ENCODE measurements around the gene ALDH5A1. TPM values are rescaled to one million over a fixed set of nuclear protein-coding genes. Genes with fewer than 3 reads are reported as not detected.

The ALDH5A1 gene
- total and polyA plus RNA-seq, 2 donors (not counting 1 experiment from before 2014, with no cell fraction given) = 5.7 to 26.3 TPM

DNA sequence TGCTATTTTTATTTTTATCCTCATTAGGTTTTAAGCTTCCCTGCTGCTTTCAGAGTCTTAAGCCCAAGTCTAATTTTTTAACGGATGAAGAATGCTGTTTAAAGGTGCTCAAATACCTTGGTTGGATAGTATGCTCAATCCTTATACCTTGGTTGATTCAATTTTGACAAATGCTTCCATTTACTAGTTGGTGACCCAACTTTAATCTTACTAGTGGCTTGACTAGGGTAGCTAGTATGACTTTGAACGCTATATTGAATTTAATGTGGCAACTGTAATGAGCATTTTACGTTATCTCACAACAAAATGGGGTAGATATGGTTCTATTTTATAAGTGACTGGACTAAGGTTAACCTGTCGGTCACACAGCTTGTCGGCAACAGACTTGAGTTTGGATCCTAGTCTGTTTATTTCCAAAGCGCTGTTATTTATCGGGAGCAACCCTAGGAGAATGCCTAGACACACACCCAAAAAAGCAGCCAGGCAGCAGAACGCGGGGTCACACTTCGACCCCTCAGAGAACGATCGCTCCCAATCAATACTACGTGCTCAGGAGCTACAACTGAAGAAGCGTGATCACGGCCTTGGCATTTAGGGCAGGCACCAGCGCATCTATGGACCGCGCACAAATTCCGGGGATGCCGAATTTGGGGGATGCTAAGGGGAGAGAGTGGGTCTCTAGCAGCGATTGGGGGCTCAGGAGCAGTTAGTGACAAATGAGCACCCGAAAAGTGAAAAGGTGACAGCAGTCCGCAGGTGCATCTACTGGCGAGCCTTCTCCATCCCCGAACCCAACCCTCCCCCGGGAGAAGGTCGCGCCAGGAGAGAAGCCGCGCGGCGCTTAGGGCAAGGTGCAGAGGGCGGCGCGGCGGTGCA, 586 bp upstream of the ALDH5A1 start:
- Histone ChIP-seq H3K79me2 (ENCODE audit: control insufficient read depth, insufficient read depth, low read length) (peaks cover 4% of the 10 kb centered on the region), H4K20me1 (ENCODE audit: control insufficient read depth, insufficient read depth, low read length, poor library complexity, severe bottlenecking) (no peaks in the 10 kb centered on the region), H3K4me2 (replicated peaks; ENCODE audit: low read depth, low read length, poor library complexity, severe bottlenecking) (peak overlapping the region; percentile 93), H3K36me3 (replicated peaks in 1 of 2; ENCODE audit: control extremely low read depth in 1 of 2, control insufficient read depth in 1 of 2, extremely low read depth in 1 of 2, insufficient read depth in 2 of 2, low read length in 1 of 2) (peaks cover 0 to 5% of the 10 kb centered on the region in 2 experiments), H2AFZ (ENCODE audit: insufficient read depth, low read depth, low read length, poor library complexity, severe bottlenecking) (peak overlapping the region; percentile 93), H3K4me3 (ENCODE audit: control extremely low read depth in 1 of 5, extremely low read depth in 1 of 5, insufficient read depth in 1 of 5, low read depth in 2 of 5, low read length in 4 of 5) (peak overlapping the region; percentile 22 to 82 (median 57)), H3K27ac (ENCODE audit: low read length in 2 of 2) (peak overlapping the region in 1 of 2 donors; percentile 69), H3K4me1 (ENCODE audit: control insufficient read depth in 2 of 2, insufficient read depth in 2 of 2, low read length in 2 of 2) (peaks cover 17 to 18% of the 10 kb centered on the region in 2 donors), H3K27me3 (replicated peaks in 1 of 4; ENCODE audit: control extremely low read depth in 1 of 4, control insufficient read depth in 3 of 4, insufficient read depth in 4 of 4, low read length in 3 of 4) (no peaks in the 10 kb centered on the region), H3K9ac (ENCODE audit: low read length) (peak overlapping the region; percentile 74), H3K9me3 (ENCODE audit: control extremely low read depth in 1 of 3, control insufficient read depth in 2 of 3, insufficient read depth in 1 of 3, low read length in 2 of 3) (peaks cover 0 to 5% (median 0%) of the 10 kb centered on the region in 3 donors)
- WGBS (ENCODE audit: insufficient coverage) = 13% methylated on average over 35 of the region's 36 CpGs
- ChIA-PET CTCF (interaction anchor here (0.6 to 5.7 kb wide), 22 partner anchors 14 to 533 kb away, joined by 3 to 82 read pairs (median 6); partner anchors contain the start of genes ACOT13, KIAA0319 and TDP2), POLR2A (interaction anchor here (0.5 to 2.4 kb wide), 5 partner anchors 24 to 172 kb away, joined by 3 to 34 read pairs (median 4); no protein-coding TSS in a partner anchor)
- ATAC-seq (ENCODE audit: low read depth) (no peak), DNase-seq (no peak)
- H3K9me3 Mint-ChIP-seq (ENCODE audit: insufficient read depth) = no peaks in the 10 kb centered on the region
- intact Hi-C loops (cut with micrococcal nuclease) = loop anchor here (2.0 to 5.0 kb wide), 2 partner anchors 87 to 153 kb away; partner anchors contain the start of gene KIAA0319
- H3K27ac Mint-ChIP-seq = peak overlapping the region; percentile 94
- H3K4me1 Mint-ChIP-seq = peaks cover 30% of the 10 kb centered on the region
- H3K4me3 Mint-ChIP-seq = peak overlapping the region; percentile 90
- H3K27me3 Mint-ChIP-seq = no peaks in the 10 kb centered on the region
- TF ChIP-seq, protein P1, sequence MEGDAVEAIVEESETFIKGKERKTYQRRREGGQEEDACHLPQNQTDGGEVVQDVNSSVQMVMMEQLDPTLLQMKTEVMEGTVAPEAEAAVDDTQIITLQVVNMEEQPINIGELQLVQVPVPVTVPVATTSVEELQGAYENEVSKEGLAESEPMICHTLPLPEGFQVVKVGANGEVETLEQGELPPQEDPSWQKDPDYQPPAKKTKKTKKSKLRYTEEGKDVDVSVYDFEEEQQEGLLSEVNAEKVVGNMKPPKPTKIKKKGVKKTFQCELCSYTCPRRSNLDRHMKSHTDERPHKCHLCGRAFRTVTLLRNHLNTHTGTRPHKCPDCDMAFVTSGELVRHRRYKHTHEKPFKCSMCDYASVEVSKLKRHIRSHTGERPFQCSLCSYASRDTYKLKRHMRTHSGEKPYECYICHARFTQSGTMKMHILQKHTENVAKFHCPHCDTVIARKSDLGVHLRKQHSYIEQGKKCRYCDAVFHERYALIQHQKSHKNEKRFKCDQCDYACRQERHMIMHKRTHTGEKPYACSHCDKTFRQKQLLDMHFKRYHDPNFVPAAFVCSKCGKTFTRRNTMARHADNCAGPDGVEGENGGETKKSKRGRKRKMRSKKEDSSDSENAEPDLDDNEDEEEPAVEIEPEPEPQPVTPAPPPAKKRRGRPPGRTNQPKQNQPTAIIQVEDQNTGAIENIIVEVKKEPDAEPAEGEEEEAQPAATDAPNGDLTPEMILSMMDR (IDR thresholded peaks at IDR 0.05) = no peak
- no peak for TF ChIP-seq EZH2 (IDR thresholded peaks at IDR 0.05; ENCODE audit: borderline replicate concordance, insufficient read depth, low read depth, low read length, poor library complexity, severe bottlenecking)

Measured in B cell (primary cell).